Uterus (tissue), 2 donors: ENCODE measurements around the gene RMP24.

Experiments used
- CTCF ChIP-seq, 4 experiments: fragments of 200-600 bp in 2 of 4; fragments of 450-650 bp in 2 of 4; sonication (generic) in 2 of 4; IDR thresholded peaks; one replicate each; pipeline ENCODE4 v1.5.1; 2016 to 2019; ENCODE audit warnings: antibody characterized with exemption in 4 of 4, mild to moderate bottlenecking in 2 of 4, moderate library complexity in 1 of 4
- POLR2A ChIP-seq, 2 donors: fragments of 450-650 bp; IDR thresholded peaks; one replicate each; pipeline ENCODE4 v1.6.1; 2016; ENCODE audit warnings: antibody characterized with exemption in 2 of 2, mild to moderate bottlenecking in 1 of 2, moderate library complexity in 1 of 2

- no peak for TF ChIP-seq CTCF (IDR thresholded peaks at IDR 0.05)
- no peak for TF ChIP-seq POLR2A (IDR thresholded peaks at IDR 0.05)
Measured at GRCh38 chr18:35982409-35983114, 10.1 kb downstream of the RMP24 start.
